ENCODE data around the gene LPP. TPM values are rescaled to one million over a fixed set of nuclear protein-coding genes. Genes with fewer than 3 reads are reported as not detected.

Gene LPP
- total and polyA plus RNA-seq, 10 of the 15 experiments (the other 5 are each of a cell fraction or from before 2014, with no cell fraction given), result under 0.01 to 0.62 (median 0.03) TPM

DNA sequence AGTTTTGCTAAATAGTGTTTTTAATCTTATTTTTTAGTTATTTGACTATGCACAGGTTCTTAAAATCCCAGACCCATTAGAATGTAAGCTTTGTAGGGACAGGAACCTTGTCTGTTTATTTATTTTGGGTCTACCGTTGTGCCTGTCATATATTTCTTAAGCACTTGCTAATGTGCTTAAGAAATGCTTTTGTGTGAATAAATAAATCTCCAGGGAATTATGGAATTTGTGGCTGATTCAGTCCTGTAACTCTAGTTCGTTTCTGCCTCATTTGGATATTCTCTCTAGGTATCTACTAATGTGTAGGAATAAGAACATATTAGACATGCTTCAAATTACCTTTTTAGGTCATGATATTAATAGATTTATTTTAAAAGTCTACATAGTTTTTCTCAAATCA, 161.6 kb downstream of the LPP start (continued):
- TF ChIP-seq STAT1 (conservative IDR thresholded peaks at IDR 0.05) (no peak), ZNF207 (IDR thresholded peaks at IDR 0.05; ENCODE audit: borderline replicate concordance) (no peak), KDM1A (IDR thresholded peaks at IDR 0.05; ENCODE audit: borderline replicate concordance) (no peak), IKZF2 (IDR thresholded peaks at IDR 0.05) (no peak), BRCA1 (IDR thresholded peaks at IDR 0.05; ENCODE audit: low read depth, low read length) (no peak), POLR2AphosphoS5 (IDR thresholded peaks at IDR 0.05; ENCODE audit: low read length) (no peak), KAT2A (conservative IDR thresholded peaks at IDR 0.05; ENCODE audit: control insufficient read depth, low read depth, low read length) (no peak), SMAD5 (IDR thresholded peaks at IDR 0.05; ENCODE audit: low read depth) (no peak)
- TF ChIP-seq, protein P1, sequence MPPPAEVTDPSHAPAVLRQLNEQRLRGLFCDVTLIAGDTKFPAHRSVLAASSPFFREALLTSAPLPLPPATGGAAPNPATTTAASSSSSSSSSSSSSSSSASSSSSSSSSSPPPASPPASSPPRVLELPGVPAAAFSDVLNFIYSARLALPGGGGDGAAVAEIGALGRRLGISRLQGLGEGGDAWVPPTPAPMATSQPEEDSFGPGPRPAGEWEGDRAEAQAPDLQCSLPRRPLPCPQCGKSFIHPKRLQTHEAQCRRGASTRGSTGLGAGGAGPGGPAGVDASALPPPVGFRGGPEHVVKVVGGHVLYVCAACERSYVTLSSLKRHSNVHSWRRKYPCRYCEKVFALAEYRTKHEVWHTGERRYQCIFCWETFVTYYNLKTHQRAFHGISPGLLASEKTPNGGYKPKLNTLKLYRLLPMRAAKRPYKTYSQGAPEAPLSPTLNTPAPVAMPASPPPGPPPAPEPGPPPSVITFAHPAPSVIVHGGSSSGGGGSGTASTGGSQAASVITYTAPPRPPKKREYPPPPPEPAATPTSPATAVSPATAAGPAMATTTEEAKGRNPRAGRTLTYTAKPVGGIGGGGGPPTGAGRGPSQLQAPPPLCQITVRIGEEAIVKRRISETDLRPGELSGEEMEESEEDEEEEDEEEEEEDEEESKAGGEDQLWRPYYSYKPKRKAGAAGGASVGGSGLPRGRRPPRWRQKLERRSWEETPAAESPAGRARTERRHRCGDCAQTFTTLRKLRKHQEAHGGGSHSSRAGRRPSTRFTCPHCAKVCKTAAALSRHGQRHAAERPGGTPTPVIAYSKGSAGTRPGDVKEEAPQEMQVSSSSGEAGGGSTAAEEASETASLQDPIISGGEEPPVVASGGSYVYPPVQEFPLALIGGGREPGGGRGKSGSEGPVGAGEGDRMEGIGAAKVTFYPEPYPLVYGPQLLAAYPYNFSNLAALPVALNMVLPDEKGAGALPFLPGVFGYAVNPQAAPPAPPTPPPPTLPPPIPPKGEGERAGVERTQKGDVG (CRISPR knock-in tag; IDR thresholded peaks at IDR 0.05), result no peak

DNA sequence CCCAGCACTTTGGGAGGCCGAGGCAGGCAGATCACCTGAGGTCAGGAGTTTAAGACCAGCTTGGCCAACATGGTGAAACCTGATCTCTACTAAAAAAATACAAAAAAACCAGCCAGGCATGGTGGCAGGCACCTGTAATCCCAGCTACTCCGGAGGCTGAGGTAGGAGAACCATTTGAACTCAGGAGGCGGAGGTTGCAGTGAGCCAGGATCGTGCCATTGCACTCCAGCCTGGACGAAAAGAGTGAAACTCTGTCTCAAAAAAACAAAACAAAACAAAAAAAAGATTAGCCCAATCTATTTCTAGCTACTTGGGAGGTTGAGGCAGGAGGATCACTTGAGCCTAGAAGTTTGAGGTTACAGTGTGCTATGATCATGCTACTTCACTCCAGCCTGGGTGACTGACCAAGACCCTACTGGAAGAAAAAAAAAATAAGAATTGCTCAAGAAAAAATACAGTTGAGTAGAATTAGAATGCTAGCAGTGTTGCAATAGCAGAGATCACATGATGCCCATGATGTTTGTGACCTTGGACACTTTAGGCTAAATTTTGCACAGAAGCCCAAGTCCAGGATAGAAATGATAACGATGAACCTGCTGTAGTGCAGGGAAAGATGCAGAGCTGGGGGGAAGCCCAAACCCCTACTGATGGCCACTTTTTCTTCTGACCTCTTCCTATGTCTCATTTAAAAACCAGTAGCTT, 162.2 kb downstream of the LPP start:
- ATAC-seq (no peak), FAIRE-seq (no peak), DNase-seq (ENCODE audit: low read depth, low spot score) (no peak)
- Histone ChIP-seq H3K27ac (ENCODE audit: control insufficient read depth, insufficient read depth) (no peak overlapping the region), H3K79me2 (ENCODE audit: control insufficient read depth, insufficient read depth, low read length) (no peaks in the 10 kb centered on the region), H2AFZ (ENCODE audit: control insufficient read depth, low read depth, low read length) (no peak overlapping the region), H3K9ac (ENCODE audit: control insufficient read depth, insufficient read depth, low read length) (no peak overlapping the region), H4K20me1 (ENCODE audit: control insufficient read depth, insufficient read depth) (no peaks in the 10 kb centered on the region), H3K4me2 (ENCODE audit: control insufficient read depth, insufficient read depth) (no peak overlapping the region), H3K4me1 (ENCODE audit: control insufficient read depth, insufficient read depth, low read length) (no peaks in the 10 kb centered on the region), H3K9me3 (replicated peaks; ENCODE audit: control insufficient read depth, insufficient read depth, low read length) (no peaks in the 10 kb centered on the region; the same call in 1 of the 3 replicates), H3K36me3 (ENCODE audit: control insufficient read depth in 2 of 2, insufficient read depth in 2 of 2, low read length in 1 of 2) (no peaks in the 10 kb centered on the region), H3K27me3 (replicated peaks in 1 of 2; ENCODE audit: control insufficient read depth in 2 of 2, insufficient read depth in 2 of 2, low read length in 1 of 2) (peaks cover 0 to 2% of the 10 kb centered on the region in 2 experiments; a peak in 2 of 4 replicates), H3K4me3 (no peak overlapping the region)
- no TSS peak for BruUV-seq (replicated peaks)
- in situ Hi-C loops (cut with MboI) (no loop called here), intact Hi-C loops (cut with micrococcal nuclease; ENCODE audit: unreplicated experiment) (no loop called here)
- ChIA-PET SMC1A (ENCODE audit: uncharacterized antibody, unreplicated experiment) (no interaction called here), POLR2A (no interaction called here), CTCF (interaction anchor here (0.7 to 1.4 kb wide), 3 partner anchors 12 to 576 kb away, joined by 3 to 5 read pairs (median 4); no protein-coding TSS in a partner anchor), RAD21 (ENCODE audit: unreplicated experiment) (no interaction called here)
- 46% methylated on average over 6 of the region's 6 CpGs for WGBS (ENCODE audit: insufficient coverage, insufficient replicate concordance, low lambda C conversion rate, missing lambda C conversion rate)
- no peak for TF ChIP-seq E2F8 (IDR thresholded peaks at IDR 0.05; ENCODE audit: low read depth, partially characterized antibody)
- TF ChIP-seq YY1 (IDR thresholded peaks at IDR 0.05; ENCODE audit: low read depth, low read length), result no peak
- no peak for TF ChIP-seq CBX5 (IDR thresholded peaks at IDR 0.05; ENCODE audit: low read depth)
- no peak for TF ChIP-seq ESRRA (IDR thresholded peaks at IDR 0.05; ENCODE audit: low read length)
- no peak for TF ChIP-seq NR2C1 (IDR thresholded peaks at IDR 0.05)
- TF ChIP-seq RAD21 (IDR thresholded peaks at IDR 0.05; ENCODE audit: insufficient read depth, low read depth, low read length), result no peak
- TF ChIP-seq, protein P2, sequence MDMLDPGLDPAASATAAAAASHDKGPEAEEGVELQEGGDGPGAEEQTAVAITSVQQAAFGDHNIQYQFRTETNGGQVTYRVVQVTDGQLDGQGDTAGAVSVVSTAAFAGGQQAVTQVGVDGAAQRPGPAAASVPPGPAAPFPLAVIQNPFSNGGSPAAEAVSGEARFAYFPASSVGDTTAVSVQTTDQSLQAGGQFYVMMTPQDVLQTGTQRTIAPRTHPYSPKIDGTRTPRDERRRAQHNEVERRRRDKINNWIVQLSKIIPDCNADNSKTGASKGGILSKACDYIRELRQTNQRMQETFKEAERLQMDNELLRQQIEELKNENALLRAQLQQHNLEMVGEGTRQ (IDR thresholded peaks at IDR 0.05; ENCODE audit: borderline replicate concordance, low read depth, low read length), result no peak
- TF ChIP-seq NBN (IDR thresholded peaks at IDR 0.05), result no peak

All from GM12878 (cell line).